Fibroblast of skin of right biceps (primary cell): Measurements from ENCODE around the gene GJA1.

Experiments used
- DNase-seq: peaks from one replicate; pipeline ENCODE4 v3.0.0-alpha.2; 2013

Gene GJA1

GRCh38 chr6:121492536-121492935 is 57.1 kb downstream of the GJA1 start:
- DNase-seq, result no peak

DNA sequence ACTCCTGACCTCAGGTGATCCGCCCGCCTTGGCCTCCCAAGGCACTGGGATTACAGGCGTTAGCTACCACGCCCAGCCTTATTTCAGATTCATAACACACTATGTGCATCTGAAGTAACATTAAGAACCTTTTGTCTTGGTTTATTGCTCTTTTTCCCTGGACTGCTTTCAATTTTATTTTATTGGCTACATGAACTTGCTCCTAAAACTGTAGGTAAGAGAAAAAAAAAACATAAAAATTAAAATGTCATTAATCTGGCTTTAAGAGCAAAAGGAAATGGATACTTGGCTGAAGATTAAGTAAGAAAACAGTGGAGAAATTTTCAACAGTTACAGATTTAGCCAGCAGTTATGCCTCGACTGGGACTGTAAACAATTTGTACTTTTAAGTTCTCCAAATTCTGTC is 62.5 kb downstream of the GJA1 start:
- DNase-seq, result no peak

- no peak for DNase-seq
Measured at GRCh38 chr6:121498481-121499276, 63.2 kb downstream of the GJA1 start.
